ENCODE data around the gene LMF1.

Gene LMF1

GRCh38 chr16:924063-924462, 46.7 kb downstream of the LMF1 start:
- no peak for DNase-seq

DNA sequence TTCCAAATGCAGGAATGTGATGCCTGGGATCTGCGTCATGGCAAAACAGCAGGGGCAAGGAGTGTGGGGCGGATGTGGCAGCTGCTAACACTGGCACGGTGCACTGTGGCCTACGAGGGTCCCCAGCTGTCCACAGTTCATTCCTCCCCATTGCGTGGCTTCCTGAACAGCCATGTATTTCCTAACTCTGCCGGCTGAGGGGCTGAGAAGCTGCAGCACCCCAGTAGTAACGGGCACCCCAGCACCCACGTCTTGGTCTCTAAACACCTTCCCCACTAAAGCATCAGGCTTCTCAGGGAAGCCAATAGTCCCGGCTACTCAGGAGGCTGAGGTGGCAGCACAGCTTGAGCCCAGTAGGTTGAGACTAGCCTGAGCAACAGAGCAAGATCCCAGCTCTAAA, 47.6 kb downstream of the LMF1 start:
- no peak for DNase-seq

DNA sequence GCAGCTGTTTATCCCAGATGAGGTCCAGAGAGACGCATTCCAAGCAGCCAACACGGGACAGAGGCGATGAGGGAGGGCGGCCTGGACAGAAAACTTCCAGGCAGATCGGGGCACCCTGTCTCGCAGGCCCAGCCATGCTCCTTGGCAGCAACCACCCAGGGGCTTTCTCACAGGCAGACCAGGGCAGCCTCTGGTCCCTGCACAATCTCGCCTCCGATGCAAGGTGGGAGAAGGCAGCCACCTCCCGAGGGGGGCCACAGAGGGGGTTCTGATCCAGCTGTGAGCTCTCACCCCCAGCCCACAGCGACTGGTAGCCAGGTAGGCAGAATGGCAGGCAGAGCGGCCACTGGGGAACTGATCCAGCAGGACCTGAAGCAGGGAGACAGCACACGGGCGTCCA, 48.7 kb downstream of the LMF1 start:
- no peak for DNase-seq

DNA sequence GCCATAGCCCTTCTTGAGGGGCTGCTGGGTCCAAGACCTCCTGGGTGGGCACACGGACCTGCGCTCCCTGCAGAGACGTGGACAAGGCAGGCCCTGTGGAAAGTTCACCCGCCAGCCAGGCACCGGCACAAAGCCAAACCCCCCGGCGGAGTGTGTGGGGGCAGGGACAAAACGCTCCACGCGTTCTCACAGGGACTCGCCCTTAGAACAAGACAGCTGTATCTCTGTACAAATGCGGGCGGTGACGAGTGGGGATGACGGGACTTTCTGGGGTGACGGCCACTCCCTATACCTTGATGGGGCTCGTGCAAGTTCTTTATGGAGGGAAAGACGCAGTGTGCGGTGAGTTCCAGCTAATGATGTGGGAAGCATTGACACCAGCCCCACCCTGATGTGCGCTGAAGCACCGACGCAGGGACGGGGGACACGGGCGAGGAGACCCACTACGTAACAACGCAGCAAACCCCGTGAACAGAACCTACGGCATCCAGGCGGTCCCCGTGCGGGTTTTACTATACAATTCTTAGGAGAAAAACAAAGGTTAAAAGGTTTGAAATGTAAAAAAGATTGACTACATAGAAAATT, 49.4 kb downstream of the LMF1 start:
- DNase-seq = no peak

- no peak for DNase-seq
Measured at GRCh38 chr16:920717-921116, 50.1 kb downstream of the LMF1 start.

DNA sequence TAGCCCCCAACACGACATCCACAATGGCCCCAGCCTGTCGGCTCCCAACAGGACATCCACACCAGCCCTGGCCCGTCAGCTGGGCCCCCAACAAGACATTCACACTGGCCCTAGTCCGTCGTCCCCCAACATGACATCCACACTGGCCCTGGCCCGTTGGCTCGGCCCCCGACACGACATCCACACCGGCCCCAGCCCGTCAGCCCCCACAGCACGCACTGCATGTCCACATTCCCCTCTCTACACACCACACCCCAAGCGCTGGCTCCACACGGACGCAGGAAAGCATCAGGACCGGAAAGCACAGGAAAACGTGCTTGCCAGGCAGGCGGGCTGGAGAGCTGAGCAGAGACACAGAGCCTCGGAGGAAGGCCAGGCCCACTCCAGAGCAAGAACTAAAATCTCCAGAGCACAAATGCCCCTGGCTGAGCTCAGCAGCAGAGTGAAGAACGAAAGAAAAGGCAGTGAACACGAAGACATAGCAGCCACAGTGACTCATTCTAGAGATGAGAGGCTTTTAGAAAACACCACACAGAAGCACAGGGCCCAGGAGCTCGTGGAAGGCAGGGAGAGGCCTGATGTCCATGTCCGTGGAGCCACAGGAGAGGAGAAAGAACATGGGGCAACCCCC, 50.6 kb downstream of the LMF1 start:
- DNase-seq = no peak

GRCh38 chr16:919658-920050, 51.1 kb downstream of the LMF1 start:
- DNase-seq = no peak

- no peak for DNase-seq
Measured at GRCh38 chr16:918741-919657, 51.8 kb downstream of the LMF1 start.

DNA sequence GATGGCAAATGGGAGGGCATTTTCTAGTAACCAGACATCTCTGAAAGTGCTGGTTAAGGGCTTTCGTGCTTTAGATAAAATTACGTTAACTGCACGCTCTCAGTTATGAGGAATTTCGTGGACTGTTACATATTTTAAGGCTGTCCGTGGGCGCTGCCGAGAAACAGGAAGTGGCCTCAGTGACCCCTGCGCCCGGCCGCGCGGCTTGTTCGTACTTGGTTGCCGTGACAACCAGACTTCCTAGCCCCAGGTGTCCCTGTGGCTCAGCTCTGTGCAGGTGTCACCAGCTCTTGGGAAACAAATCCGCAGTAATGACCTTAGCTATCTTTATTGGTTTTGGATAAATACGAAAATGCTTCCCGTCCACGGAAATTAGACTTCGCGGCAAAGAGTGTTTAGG, 52.7 kb downstream of the LMF1 start:
- no peak for DNase-seq

GRCh38 chr16:917591-918061, 53.2 kb downstream of the LMF1 start:
- no peak for DNase-seq

GRCh38 chr16:916035-916799, 54.6 kb downstream of the LMF1 start:
- DNase-seq = no peak

- DNase-seq = no peak
Measured at GRCh38 chr16:915546-915945, 55.2 kb downstream of the LMF1 start.

DNA sequence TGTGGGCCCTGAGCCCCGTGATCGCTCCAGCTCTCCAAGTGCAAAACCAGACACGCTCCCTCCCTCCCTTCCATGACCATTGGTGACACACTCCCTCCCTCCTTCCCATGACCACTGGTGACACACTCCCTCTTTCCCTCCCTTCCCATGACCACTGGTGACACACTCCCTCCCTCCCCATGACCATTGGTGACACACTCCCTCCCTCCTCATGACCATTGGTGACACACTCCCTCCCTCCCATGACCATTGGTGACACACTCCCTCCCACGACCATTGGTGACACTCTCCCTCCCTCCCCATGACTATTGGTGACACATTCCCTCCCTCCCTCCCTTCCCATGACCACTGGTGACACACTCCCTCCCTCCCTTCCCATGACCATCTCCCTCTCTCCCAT, 56.3 kb downstream of the LMF1 start:
- no peak for DNase-seq

DNA sequence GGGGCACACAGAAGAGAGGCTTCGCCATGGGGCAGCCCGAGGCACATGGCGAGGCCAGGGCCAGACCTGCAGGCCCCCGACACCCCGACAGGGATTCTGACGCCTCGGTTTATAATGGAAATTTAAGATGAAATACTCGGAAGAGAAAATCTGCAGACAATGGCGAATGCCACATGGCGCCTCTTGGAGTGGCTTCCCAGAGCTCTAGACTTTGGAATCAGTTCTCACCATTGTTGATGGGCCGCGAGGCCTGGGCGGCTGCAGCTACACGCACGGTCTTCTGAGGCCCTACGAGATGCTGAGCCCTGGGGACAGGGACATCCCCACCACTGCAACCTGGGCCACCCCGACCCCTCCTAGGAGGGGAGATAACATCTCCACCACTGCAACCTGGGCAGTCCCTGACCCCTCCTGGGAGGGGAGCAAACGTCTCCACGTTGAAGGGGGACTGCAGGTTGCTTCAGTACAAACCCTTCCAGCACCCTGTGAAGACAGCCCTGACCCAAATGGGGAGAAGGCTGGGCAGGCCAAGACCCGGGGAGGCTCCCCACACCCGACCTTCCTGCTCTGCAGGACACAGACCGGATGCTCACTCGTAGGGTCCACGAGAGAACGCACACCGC, 56.9 kb downstream of the LMF1 start:
- DNase-seq = no peak

GRCh38 chr16:912684-913613, 57.8 kb downstream of the LMF1 start:
- no peak for DNase-seq

DNA sequence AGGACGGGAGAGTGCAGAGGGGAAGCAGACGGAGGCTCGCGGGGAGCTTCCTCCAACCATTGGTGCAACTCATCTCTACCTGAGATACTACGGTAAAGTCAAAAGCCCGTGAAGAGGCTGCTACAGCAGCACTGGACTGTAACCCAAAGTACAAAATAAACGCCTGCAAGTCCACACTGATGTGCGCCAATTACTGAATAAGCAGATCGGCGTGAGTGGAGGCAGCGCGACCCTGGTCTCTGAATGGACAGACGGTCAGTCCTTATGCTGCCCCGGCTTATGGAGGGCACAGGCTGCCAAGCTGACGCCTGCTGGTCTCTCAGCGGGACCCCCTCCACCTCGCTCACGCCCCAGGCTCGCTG, 58.5 kb downstream of the LMF1 start:
- no peak for DNase-seq

- no peak for DNase-seq
Measured at GRCh38 chr16:911604-912321, 59.0 kb downstream of the LMF1 start.

GRCh38 chr16:911101-911500, 59.7 kb downstream of the LMF1 start:
- DNase-seq = no peak

- DNase-seq = no peak
Measured at GRCh38 chr16:910181-910580, 60.6 kb downstream of the LMF1 start.

- no peak for DNase-seq
Measured at GRCh38 chr16:909281-910000, 61.3 kb downstream of the LMF1 start.
